GM12872 (cell line): Measurements from ENCODE around the gene PRMT5.

Source experiments
- TF ChIP-seq, protein P1 (sequence below): IDR thresholded peaks from 3 replicates; pipeline ENCODE4 v1.5.1; 2011; ENCODE audit warnings: low read depth, mild to moderate bottlenecking, low read length, moderate library complexity; ENCODE audit not compliant: insufficient read depth

PRMT5 gene

DNA sequence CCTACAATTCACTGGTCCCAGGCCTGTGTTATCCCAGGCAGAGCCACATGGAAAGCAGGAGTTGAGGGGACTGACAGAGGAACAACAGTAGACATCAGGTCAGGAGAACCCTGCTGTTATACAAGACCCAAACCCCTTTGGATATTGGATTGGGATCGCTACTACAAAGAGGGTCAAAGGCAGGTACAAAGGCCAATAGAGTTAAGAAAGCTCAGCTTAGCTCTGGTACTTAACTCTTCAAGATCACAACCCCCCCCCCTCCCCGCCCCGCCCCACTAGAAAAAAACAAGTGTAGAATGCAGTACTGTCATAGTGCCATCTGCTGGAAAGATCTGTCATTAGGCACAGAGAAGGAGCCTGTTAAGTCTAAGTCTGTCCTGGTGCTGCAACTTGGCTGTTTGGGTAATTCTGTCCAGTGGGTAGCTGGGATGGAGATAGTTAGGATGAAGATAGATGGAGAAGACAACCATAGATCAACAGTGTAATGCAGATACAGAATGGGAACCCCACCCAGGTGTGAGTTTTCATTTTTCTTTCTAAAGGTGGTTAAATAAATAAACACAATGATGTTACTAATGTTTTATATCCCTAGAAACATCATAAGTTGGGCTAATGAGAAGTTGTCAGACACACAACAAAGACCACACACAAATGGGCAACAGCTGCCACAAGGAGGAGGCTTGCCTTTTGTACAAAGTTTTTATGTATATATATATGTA is 28.9 kb downstream of the PRMT5 start:
- TF ChIP-seq, protein P1, sequence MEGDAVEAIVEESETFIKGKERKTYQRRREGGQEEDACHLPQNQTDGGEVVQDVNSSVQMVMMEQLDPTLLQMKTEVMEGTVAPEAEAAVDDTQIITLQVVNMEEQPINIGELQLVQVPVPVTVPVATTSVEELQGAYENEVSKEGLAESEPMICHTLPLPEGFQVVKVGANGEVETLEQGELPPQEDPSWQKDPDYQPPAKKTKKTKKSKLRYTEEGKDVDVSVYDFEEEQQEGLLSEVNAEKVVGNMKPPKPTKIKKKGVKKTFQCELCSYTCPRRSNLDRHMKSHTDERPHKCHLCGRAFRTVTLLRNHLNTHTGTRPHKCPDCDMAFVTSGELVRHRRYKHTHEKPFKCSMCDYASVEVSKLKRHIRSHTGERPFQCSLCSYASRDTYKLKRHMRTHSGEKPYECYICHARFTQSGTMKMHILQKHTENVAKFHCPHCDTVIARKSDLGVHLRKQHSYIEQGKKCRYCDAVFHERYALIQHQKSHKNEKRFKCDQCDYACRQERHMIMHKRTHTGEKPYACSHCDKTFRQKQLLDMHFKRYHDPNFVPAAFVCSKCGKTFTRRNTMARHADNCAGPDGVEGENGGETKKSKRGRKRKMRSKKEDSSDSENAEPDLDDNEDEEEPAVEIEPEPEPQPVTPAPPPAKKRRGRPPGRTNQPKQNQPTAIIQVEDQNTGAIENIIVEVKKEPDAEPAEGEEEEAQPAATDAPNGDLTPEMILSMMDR: peak; percentile 72

DNA sequence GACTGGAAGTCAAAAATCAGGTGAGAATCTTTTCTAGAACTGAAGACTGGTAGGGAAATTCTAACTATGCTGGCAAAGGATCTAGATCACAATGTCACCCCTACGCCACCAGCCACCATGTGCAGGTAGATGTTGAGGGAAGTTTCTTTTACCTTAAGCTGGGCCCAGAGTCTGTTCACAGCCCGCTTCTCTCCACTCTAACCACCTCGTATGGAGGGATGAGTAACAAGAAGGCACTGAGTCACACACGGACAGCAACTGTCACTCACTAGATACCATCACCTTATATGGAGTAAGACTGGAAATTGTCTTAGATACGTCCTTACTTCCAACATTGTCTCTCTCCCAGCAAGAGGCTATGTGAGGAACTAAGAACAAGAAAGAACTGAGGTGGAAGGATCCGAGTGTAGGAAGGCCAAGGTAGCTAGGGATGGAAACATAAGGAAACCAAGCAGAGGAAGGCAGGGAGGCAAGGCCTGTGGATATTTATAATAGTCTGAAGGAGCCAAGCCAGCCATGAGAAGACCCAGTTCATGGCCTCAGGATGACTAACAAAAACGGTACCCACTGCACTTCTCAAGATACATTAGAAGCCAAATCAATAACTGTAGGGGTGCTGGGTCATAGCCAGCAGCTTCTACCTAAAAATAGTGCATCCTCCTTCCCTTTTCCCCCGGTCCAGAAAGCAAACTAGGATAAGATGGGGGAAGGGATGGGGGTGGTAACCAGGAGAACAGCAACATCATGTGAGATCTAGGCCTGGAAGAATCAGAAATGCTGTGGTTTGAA is 30.7 kb downstream of the PRMT5 start:
- TF ChIP-seq, protein P1: no peak

DNA sequence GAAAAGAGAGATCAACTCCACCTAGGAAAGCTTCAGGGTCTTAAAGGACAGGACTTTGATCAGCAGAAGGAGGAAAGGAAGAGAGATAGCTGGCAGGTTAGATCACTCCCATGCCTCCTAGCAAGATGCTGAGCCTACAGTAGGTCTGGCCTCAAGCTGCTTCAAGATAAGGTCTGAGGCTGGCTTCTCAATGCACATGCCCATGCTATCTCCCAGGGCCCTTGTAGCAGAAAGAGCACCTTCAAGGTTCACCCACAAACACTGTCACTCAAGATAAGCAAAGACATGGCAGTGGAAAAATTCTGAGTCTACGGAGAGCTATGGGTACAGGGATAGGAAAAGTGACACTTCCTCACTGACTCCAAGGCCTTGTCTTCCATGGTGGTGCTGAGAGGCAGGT is 31.8 kb downstream of the PRMT5 start:
- TF ChIP-seq, protein P1: no peak

DNA sequence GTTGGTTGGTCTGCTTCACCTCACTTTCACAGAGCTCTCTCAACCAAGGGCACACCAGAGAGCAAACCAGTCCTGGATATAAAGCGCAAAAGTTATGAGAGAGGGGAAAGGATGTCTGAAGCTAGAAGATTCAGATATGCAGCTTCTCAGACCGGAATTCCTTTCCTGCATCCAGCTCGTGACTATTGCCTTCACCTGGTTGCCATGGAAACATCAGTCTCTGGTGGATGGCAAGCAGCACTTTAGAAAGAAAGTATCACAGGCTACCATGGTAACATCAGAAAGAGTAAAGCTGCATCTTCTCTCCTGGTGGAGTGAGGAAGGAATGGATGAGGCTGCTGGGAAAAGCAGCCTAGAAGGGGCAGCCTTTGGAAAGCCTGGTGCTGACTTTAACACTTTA is 32.4 kb downstream of the PRMT5 start:
- TF ChIP-seq, protein P1: no peak

GRCh38 chr14:22896356-22896755 is 32.8 kb downstream of the PRMT5 start:
- TF ChIP-seq, protein P1: no peak

DNA sequence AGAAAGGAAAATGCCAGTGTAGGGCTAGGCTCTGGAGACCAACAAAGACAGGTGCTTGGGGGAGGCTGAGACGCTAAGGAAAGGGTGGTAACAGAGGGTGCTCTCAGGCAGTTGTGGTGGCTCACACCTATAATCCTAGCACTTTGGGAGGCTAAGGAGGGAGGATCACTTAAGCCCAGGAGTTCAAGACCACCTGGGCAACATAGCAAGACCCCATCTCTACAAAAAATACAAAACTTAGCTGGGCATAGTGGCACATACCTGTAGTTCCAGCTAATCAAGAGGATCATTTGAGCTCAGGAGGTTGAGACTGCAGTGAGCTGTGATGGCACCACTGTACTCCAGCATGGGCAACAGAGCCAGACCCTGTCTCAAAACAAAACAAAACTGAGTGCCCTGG is 33.8 kb downstream of the PRMT5 start:
- TF ChIP-seq, protein P1: no peak

DNA sequence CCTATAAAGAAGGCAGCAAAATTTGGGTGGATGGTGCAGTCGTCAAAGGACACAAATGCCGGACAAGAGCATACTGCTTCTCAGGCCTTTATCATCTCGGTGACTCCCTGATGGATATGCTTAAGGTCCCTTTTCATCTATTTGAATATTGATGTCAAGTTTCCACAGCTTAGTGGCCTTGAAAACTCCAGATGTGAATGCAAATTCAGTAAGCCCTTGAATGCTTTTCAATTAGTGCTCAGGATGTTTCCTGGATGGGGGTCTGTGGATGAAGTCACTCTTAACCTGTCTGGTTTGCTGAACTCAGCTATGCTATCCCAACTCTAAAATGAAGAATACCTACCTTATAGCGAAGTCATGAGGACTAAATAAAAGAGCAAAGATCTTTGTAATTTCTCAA is 35.5 kb downstream of the PRMT5 start:
- TF ChIP-seq, protein P1: no peak
